Endodermal cell (in vitro differentiated cells): Measurements from ENCODE around the gene ATP1A2. TPM values are rescaled to one million over a fixed set of nuclear protein-coding genes. Genes with fewer than 3 reads are reported as not detected.

Source experiments
- DNase-seq: peaks from one replicate; pipeline ENCODE4 v3.0.0-alpha.2; 2017
- H3K27ac ChIP-seq: 2 replicates; pipeline ENCODE4 v1.5.1; 2013; ENCODE audit warnings: mild to moderate bottlenecking, low read depth, low read length, moderate library complexity
- H3K27me3 ChIP-seq: 2 replicates; pipeline ENCODE4 v1.6.1; 2013; ENCODE audit warnings: mild to moderate bottlenecking, low read length, moderate library complexity; ENCODE audit not compliant: insufficient read depth, control insufficient read depth, poor library complexity, severe bottlenecking
- H3K36me3 ChIP-seq: 2 replicates; pipeline ENCODE4 v1.7.0; 2013; ENCODE audit warnings: mild to moderate bottlenecking, low read length, moderate library complexity; ENCODE audit not compliant: control insufficient read depth, insufficient read depth
- H3K4me1 ChIP-seq: one replicate; pipeline ENCODE4 v1.7.0; 2013; ENCODE audit warnings: low read length; ENCODE audit not compliant: control insufficient read depth, insufficient read depth
- H3K4me3 ChIP-seq: 2 replicates; pipeline ENCODE4 v1.5.1; 2013; ENCODE audit warnings: mild to moderate bottlenecking, low read length, moderate library complexity
- H3K9ac ChIP-seq: 2 replicates; pipeline ENCODE4 v1.6.1; 2013; ENCODE audit warnings: mild to moderate bottlenecking, low read length, moderate library complexity; ENCODE audit not compliant: poor library complexity, severe bottlenecking; ENCODE audit errors: extremely low read depth
- H3K9me3 ChIP-seq: 2 replicates; pipeline ENCODE4 v1.6.1; 2013; ENCODE audit warnings: mild to moderate bottlenecking, low read length, moderate library complexity; ENCODE audit not compliant: control insufficient read depth
- H3K27ac Mint-ChIP-seq: 2 replicates; pipeline ENCODE4 v1.8.0; 2020; ENCODE audit warnings: mixed read lengths
- H3K27me3 Mint-ChIP-seq: 2 replicates; pipeline ENCODE4 v1.8.0; 2021; ENCODE audit warnings: mild to moderate bottlenecking, mixed read lengths; ENCODE audit not compliant: insufficient read depth
- H3K36me3 Mint-ChIP-seq: 2 replicates; pipeline ENCODE4 v1.8.0; 2020; ENCODE audit warnings: low read depth, mixed read lengths
- H3K4me1 Mint-ChIP-seq: 2 replicates; pipeline ENCODE4 v1.8.0; 2020; ENCODE audit warnings: mixed read lengths
- H3K4me3 Mint-ChIP-seq: 2 replicates; pipeline ENCODE4 v1.8.0; 2020; ENCODE audit warnings: mild to moderate bottlenecking, moderate library complexity, mixed read lengths
- H3K9me3 Mint-ChIP-seq: 2 replicates; pipeline ENCODE4 v1.8.0; 2020; ENCODE audit warnings: mild to moderate bottlenecking, mixed read lengths
- WGBS, 2 experiments: methylation state at CpG; one replicate each; pipeline versions ENCODE4 v1.1.5 to v1.1.7; 2013; ENCODE audit warnings: missing lambda C conversion rate in 2 of 2, mixed read lengths in 1 of 2; ENCODE audit not compliant: insufficient coverage in 1 of 2, insufficient read length in 1 of 2; 5-methylcytosine and 5-hydroxymethylcytosine counted together
- total RNA-seq, 2 donors: library from RNA; stranded (reverse); fragmentation: NEBNext Ultra II Directional in 1 of 2; extraction: Animal tissue kit (Norgen Biotek cat#: 25700) in 1 of 2; gene quantifications; 2 replicates in 1 of 2; 3 replicates in 1 of 2; pipeline ENCODE4 v1.2.1, GENCODE V29; 2021
- TF ChIP-seq, protein P1 (sequence below): fragments of 200-600 bp; sonication (generic); conservative IDR thresholded peaks from 2 replicates; pipeline ENCODE4 v1.5.0; 2021; ENCODE audit warnings: antibody characterized with exemption, mild to moderate bottlenecking

ATP1A2 gene
- total RNA-seq, 2 donors from 2014 or later, result 3.0 to 3.2 TPM

- H3K4me3 ChIP-seq, result no peak overlapping the region
- DNase-seq, result no peak
- Mint-ChIP-seq H3K9me3 (no peaks in the 10 kb centered on the region), H3K36me3 (peaks cover 14% of the 10 kb centered on the region), H3K4me1 (peaks cover 2% of the 10 kb centered on the region), H3K4me3 (no peak overlapping the region), H3K27ac (no peak overlapping the region), H3K27me3 (peaks cover 22% of the 10 kb centered on the region)
- H3K9me3 ChIP-seq, result no peaks in the 10 kb centered on the region
- TF ChIP-seq, protein P1, sequence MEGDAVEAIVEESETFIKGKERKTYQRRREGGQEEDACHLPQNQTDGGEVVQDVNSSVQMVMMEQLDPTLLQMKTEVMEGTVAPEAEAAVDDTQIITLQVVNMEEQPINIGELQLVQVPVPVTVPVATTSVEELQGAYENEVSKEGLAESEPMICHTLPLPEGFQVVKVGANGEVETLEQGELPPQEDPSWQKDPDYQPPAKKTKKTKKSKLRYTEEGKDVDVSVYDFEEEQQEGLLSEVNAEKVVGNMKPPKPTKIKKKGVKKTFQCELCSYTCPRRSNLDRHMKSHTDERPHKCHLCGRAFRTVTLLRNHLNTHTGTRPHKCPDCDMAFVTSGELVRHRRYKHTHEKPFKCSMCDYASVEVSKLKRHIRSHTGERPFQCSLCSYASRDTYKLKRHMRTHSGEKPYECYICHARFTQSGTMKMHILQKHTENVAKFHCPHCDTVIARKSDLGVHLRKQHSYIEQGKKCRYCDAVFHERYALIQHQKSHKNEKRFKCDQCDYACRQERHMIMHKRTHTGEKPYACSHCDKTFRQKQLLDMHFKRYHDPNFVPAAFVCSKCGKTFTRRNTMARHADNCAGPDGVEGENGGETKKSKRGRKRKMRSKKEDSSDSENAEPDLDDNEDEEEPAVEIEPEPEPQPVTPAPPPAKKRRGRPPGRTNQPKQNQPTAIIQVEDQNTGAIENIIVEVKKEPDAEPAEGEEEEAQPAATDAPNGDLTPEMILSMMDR, result no peak
- H3K4me1 ChIP-seq, result no peaks in the 10 kb centered on the region
- H3K27me3 ChIP-seq, result peaks cover 14% of the 10 kb centered on the region
- H3K36me3 ChIP-seq, result no peaks in the 10 kb centered on the region
- WGBS, 2 experiments, result 87 to 92% methylated on average over 2 to 3 of the region's 3 CpGs
- no peak overlapping the region for H3K9ac ChIP-seq
- H3K27ac ChIP-seq, result no peak overlapping the region
Measured at GRCh38 chr1:160089883-160090282, 25.7 kb upstream of the ATP1A2 start.

DNA sequence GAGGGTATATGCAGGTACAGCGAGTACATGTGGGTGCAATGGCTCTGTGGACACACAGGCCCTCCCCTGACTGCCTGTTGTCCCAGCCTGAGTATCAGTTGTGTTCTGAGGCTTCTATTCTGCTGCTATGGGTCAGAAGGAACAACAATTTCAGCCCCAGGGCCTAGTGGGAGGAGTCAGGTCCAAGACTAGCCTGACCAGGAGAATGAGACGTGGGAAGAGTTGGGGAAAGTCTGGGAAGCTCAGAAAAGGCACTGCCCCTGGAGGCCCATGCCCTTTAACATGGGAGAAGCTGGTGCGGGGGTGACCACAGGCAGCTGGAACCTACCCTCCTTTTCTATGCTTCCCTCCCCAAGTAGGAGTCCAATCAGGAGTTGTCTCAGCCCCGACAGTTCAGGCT lies 24.8 kb upstream of the ATP1A2 start:
- no peaks in the 10 kb centered on the region for H3K9me3 Mint-ChIP-seq
- peaks cover 13% of the 10 kb centered on the region for H3K27me3 Mint-ChIP-seq
- Histone ChIP-seq H3K27me3 (peaks cover 9% of the 10 kb centered on the region), H3K9ac (no peak overlapping the region), H3K36me3 (no peaks in the 10 kb centered on the region), H3K27ac (no peak overlapping the region), H3K9me3 (no peaks in the 10 kb centered on the region), H3K4me3 (no peak overlapping the region), H3K4me1 (no peaks in the 10 kb centered on the region)
- peaks cover 14% of the 10 kb centered on the region for H3K36me3 Mint-ChIP-seq
- no peak for DNase-seq
- H3K4me1 Mint-ChIP-seq, result peaks cover 5% of the 10 kb centered on the region
- no peak overlapping the region for H3K4me3 Mint-ChIP-seq
- WGBS, 2 experiments, result 83 to 89% methylated on average over 3 to 4 of the region's 4 CpGs
- no peak overlapping the region for H3K27ac Mint-ChIP-seq
- TF ChIP-seq, protein P1, result no peak

- Histone ChIP-seq H3K4me3 (no peak overlapping the region), H3K9ac (no peak overlapping the region), H3K27me3 (peaks cover 5% of the 10 kb centered on the region), H3K9me3 (no peaks in the 10 kb centered on the region), H3K36me3 (no peaks in the 10 kb centered on the region), H3K27ac (no peak overlapping the region), H3K4me1 (no peaks in the 10 kb centered on the region)
- H3K27me3 Mint-ChIP-seq, result peaks cover 5% of the 10 kb centered on the region
- DNase-seq, result no peak
- no peaks in the 10 kb centered on the region for H3K9me3 Mint-ChIP-seq
- no peak overlapping the region for H3K4me3 Mint-ChIP-seq
- H3K4me1 Mint-ChIP-seq, result peaks cover 14% of the 10 kb centered on the region
- TF ChIP-seq, protein P1, result no peak
- peaks cover 14% of the 10 kb centered on the region for H3K36me3 Mint-ChIP-seq
- 95 to 100% methylated on average over 1 to 5 of the region's 5 CpGs for WGBS, 2 experiments
- H3K27ac Mint-ChIP-seq, result no peak overlapping the region
Measured at GRCh38 chr1:160091666-160092223, 23.8 kb upstream of the ATP1A2 start.
